ENCODE measurements around the gene CAMKK2. TPM values are rescaled to one million over a fixed set of nuclear protein-coding genes. Genes with fewer than 3 reads are reported as not detected.

The CAMKK2 gene
- total and polyA plus RNA-seq, 2 donors from 2014 or later, result 16.3 to 35.6 TPM

- no peak overlapping the region for H3K4me3 ChIP-seq (ENCODE audit: low read length in 3 of 3)
- no peak overlapping the region for H3K9ac ChIP-seq (ENCODE audit: low read length in 3 of 3)
- H3K27ac ChIP-seq (ENCODE audit: low read depth in 2 of 2, low read length in 2 of 2), result no peak overlapping the region
- no peaks in the 10 kb centered on the region for H3K27me3 ChIP-seq (ENCODE audit: control insufficient read depth, insufficient read depth, low read length)
- peaks cover 0 to 5% (median 2%) of the 10 kb centered on the region in 3 donors for H3K36me3 ChIP-seq (ENCODE audit: control insufficient read depth in 2 of 3, insufficient read depth in 3 of 3, low read length in 3 of 3)
- no peaks in the 10 kb centered on the region for H3K9me3 ChIP-seq (ENCODE audit: control insufficient read depth in 2 of 3, insufficient read depth in 1 of 3, low read length in 3 of 3)
- intact Hi-C loops (cut with DNase I), result no loop called here
- no peak for TF ChIP-seq CTCF (IDR thresholded peaks at IDR 0.05; ENCODE audit: borderline replicate concordance, extremely low read depth, insufficient read depth)
- FAIRE-seq (no peak), DNase-seq (peak in 1 of 5 donors; percentile 60)
- H3K4me1 ChIP-seq (ENCODE audit: control insufficient read depth in 2 of 3, insufficient read depth in 2 of 3, low read depth in 1 of 3, low read length in 3 of 3), result peaks cover 0 to 11% (median 0%) of the 10 kb centered on the region in 3 donors
Observed at GRCh38 chr12:121222847-121223246, 73.7 kb downstream of the CAMKK2 start.

- no peak overlapping the region for H3K4me3 ChIP-seq (ENCODE audit: low read length in 3 of 3)
- H3K36me3 ChIP-seq (ENCODE audit: control insufficient read depth in 2 of 3, insufficient read depth in 3 of 3, low read length in 3 of 3), result peaks cover 0 to 5% (median 2%) of the 10 kb centered on the region in 3 donors
- no peak for TF ChIP-seq CTCF (IDR thresholded peaks at IDR 0.05; ENCODE audit: borderline replicate concordance, extremely low read depth, insufficient read depth)
- H3K4me1 ChIP-seq (ENCODE audit: control insufficient read depth in 2 of 3, insufficient read depth in 2 of 3, low read depth in 1 of 3, low read length in 3 of 3), result peaks cover 0 to 16% (median 3%) of the 10 kb centered on the region in 3 donors
- intact Hi-C loops (cut with DNase I), result no loop called here
- DNase-seq (no peak), FAIRE-seq (no peak)
- no peak overlapping the region for H3K27ac ChIP-seq (ENCODE audit: low read depth in 2 of 2, low read length in 2 of 2)
- H3K9ac ChIP-seq (ENCODE audit: low read length in 3 of 3), result no peak overlapping the region
- H3K9me3 ChIP-seq (ENCODE audit: control insufficient read depth in 2 of 3, insufficient read depth in 1 of 3, low read length in 3 of 3), result no peaks in the 10 kb centered on the region
- no peaks in the 10 kb centered on the region for H3K27me3 ChIP-seq (ENCODE audit: control insufficient read depth, insufficient read depth, low read length)
Observed at GRCh38 chr12:121219353-121219986, 77.0 kb downstream of the CAMKK2 start.

GRCh38 chr12:121218588-121219352, 77.7 kb downstream of the CAMKK2 start:
- Histone ChIP-seq H3K9ac (ENCODE audit: low read length in 3 of 3) (no peak overlapping the region), H3K9me3 (ENCODE audit: control insufficient read depth in 2 of 3, insufficient read depth in 1 of 3, low read length in 3 of 3) (no peaks in the 10 kb centered on the region), H3K4me1 (ENCODE audit: control insufficient read depth in 2 of 3, insufficient read depth in 2 of 3, low read depth in 1 of 3, low read length in 3 of 3) (peaks cover 0 to 21% (median 6%) of the 10 kb centered on the region in 3 donors), H3K27ac (ENCODE audit: low read depth in 2 of 2, low read length in 2 of 2) (no peak overlapping the region), H3K36me3 (ENCODE audit: control insufficient read depth in 2 of 3, insufficient read depth in 3 of 3, low read length in 3 of 3) (peaks cover 0 to 5% (median 2%) of the 10 kb centered on the region in 3 donors), H3K4me3 (ENCODE audit: low read length in 3 of 3) (no peak overlapping the region), H3K27me3 (ENCODE audit: control insufficient read depth, insufficient read depth, low read length) (no peaks in the 10 kb centered on the region)
- no peak for TF ChIP-seq CTCF (IDR thresholded peaks at IDR 0.05; ENCODE audit: borderline replicate concordance, extremely low read depth, insufficient read depth)
- FAIRE-seq (no peak), DNase-seq (peak in 1 of 5 donors; percentile 27)
- intact Hi-C loops (cut with DNase I), result no loop called here

Data from kidney (tissue), 14 donors.